ENCODE results near the gene NAPA.

DNA sequence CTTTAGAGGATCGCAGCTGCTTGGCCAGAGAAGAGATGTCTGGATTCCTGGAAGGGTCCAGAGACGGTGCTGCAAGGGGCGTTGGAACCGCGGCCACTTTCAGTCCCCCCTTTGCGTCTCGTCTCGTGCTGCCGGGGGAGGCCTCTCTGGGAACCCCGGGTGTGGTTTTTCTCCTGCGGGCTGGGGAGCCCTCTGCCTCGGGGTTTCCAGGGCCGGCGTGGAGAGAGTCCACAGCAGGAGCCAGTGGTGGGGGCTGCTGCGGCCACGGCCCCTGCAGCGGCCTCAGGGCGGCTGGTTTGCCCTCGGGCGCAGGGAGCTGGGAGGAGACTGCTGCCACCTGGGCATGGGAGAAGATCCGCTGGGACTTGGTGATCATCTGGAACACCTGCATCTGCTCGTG, 29.6 kb upstream of the NAPA start:
- TF ChIP-seq, protein P1, sequence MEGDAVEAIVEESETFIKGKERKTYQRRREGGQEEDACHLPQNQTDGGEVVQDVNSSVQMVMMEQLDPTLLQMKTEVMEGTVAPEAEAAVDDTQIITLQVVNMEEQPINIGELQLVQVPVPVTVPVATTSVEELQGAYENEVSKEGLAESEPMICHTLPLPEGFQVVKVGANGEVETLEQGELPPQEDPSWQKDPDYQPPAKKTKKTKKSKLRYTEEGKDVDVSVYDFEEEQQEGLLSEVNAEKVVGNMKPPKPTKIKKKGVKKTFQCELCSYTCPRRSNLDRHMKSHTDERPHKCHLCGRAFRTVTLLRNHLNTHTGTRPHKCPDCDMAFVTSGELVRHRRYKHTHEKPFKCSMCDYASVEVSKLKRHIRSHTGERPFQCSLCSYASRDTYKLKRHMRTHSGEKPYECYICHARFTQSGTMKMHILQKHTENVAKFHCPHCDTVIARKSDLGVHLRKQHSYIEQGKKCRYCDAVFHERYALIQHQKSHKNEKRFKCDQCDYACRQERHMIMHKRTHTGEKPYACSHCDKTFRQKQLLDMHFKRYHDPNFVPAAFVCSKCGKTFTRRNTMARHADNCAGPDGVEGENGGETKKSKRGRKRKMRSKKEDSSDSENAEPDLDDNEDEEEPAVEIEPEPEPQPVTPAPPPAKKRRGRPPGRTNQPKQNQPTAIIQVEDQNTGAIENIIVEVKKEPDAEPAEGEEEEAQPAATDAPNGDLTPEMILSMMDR (IDR thresholded peaks at IDR 0.05): no peak
- no peak for TF ChIP-seq POLR2A (IDR thresholded peaks at IDR 0.05)
